Liver (tissue), 9 donors: ENCODE results near the gene ZBTB45. TPM values are rescaled to one million over a fixed set of nuclear protein-coding genes. Genes with fewer than 3 reads are reported as not detected.

Experiments
- DNase-seq: peaks from one replicate; pipeline ENCODE4 v3.0.0-alpha.2; 2017; ENCODE audit warnings: low spot score
- H3K27ac ChIP-seq, 2 donors: one replicate each; pipeline ENCODE4 v1.7.0; 2013; ENCODE audit warnings: inconsistent platforms in 2 of 2, low read length in 2 of 2, control low read depth in 1 of 2, low read depth in 1 of 2, mild to moderate bottlenecking in 1 of 2
- H3K27me3 ChIP-seq, 4 donors: one replicate each; pipeline versions ENCODE4 v1.6.1 to v1.7.0; 2013; ENCODE audit warnings: low read length in 3 of 4, inconsistent platforms in 1 of 4, mild to moderate bottlenecking in 1 of 4, moderate library complexity in 1 of 4; ENCODE audit not compliant: control insufficient read depth in 4 of 4, insufficient read depth in 4 of 4
- H3K36me3 ChIP-seq, 4 donors: one replicate each; pipeline versions ENCODE4 v1.6.1 to v1.7.0; 2013; ENCODE audit warnings: low read length in 3 of 4, mild to moderate bottlenecking in 3 of 4, low read depth in 1 of 4, moderate library complexity in 1 of 4; ENCODE audit not compliant: control insufficient read depth in 4 of 4, insufficient read depth in 3 of 4
- H3K4me1 ChIP-seq, 4 donors: one replicate each; pipeline versions ENCODE4 v1.6.1 to v1.7.0; 2013; ENCODE audit warnings: low read length in 3 of 4, mild to moderate bottlenecking in 3 of 4, moderate library complexity in 1 of 4; ENCODE audit not compliant: control insufficient read depth in 4 of 4, insufficient read depth in 4 of 4
- H3K4me3 ChIP-seq, 3 donors: one replicate each; pipeline versions ENCODE4 v1.6.1 to v1.7.0; 2013; ENCODE audit warnings: low read length in 3 of 3, control low read depth in 1 of 3, low read depth in 1 of 3, mild to moderate bottlenecking in 1 of 3
- H3K9ac ChIP-seq, 2 donors: one replicate each; pipeline ENCODE4 v1.7.0; 2013; ENCODE audit warnings: low read length in 2 of 2, mild to moderate bottlenecking in 2 of 2, moderate library complexity in 2 of 2, control low read depth in 1 of 2, low read depth in 1 of 2
- H3K9me3 ChIP-seq, 4 donors: one replicate each; pipeline versions ENCODE4 v1.6.1 to v1.7.0; 2013; ENCODE audit warnings: low read length in 3 of 4; ENCODE audit not compliant: control insufficient read depth in 4 of 4
- ATF3 ChIP-seq: IDR thresholded peaks from 2 replicates; pipeline ENCODE4 v1.6.1; 2016; ENCODE audit warnings: antibody characterized with exemption
- EGR1 ChIP-seq, 2 donors: IDR thresholded peaks; 2 replicates each; pipeline ENCODE4 v1.6.1; 2016 to 2018; ENCODE audit warnings: antibody characterized with exemption in 2 of 2, low read depth in 2 of 2
- FOXA1 ChIP-seq: IDR thresholded peaks from 2 replicates; pipeline ENCODE4 v1.6.1; 2016; ENCODE audit warnings: antibody characterized with exemption
- FOXA2 ChIP-seq: IDR thresholded peaks from 2 replicates; pipeline ENCODE4 v1.6.1; 2016; ENCODE audit warnings: antibody characterized with exemption
- GABPA ChIP-seq, 2 donors: IDR thresholded peaks in 1 of 2; conservative IDR thresholded peaks in 1 of 2; 2 replicates each; pipeline ENCODE4 v1.6.1; 2016; ENCODE audit warnings: antibody characterized with exemption in 2 of 2, mild to moderate bottlenecking in 1 of 2, moderate library complexity in 1 of 2
- HNF4A ChIP-seq, 2 donors: conservative IDR thresholded peaks; 2 replicates each; pipeline ENCODE4 v1.6.1; 2016; ENCODE audit warnings: antibody characterized with exemption in 2 of 2, mild to moderate bottlenecking in 2 of 2
- HNF4G ChIP-seq: IDR thresholded peaks from 2 replicates; pipeline ENCODE4 v1.6.1; 2016; ENCODE audit warnings: antibody characterized with exemption
- JUND ChIP-seq, 2 donors: IDR thresholded peaks; 2 replicates each; pipeline ENCODE4 v1.6.1; 2016; ENCODE audit warnings: antibody characterized with exemption in 2 of 2
- MAX ChIP-seq: IDR thresholded peaks from 2 replicates; pipeline ENCODE4 v1.6.1; 2016; ENCODE audit warnings: antibody characterized with exemption
- NR2F2 ChIP-seq: IDR thresholded peaks from 2 replicates; pipeline ENCODE4 v1.6.1; 2016; ENCODE audit warnings: antibody characterized with exemption
- RAD21 ChIP-seq, 2 donors: IDR thresholded peaks; 2 replicates each; pipeline ENCODE4 v1.6.1; 2016; ENCODE audit warnings: antibody characterized with exemption in 2 of 2, mild to moderate bottlenecking in 2 of 2
- RXRA ChIP-seq, 2 donors: IDR thresholded peaks; 2 replicates each; pipeline ENCODE4 v1.6.1; 2017 to 2018; ENCODE audit warnings: antibody characterized with exemption in 2 of 2, mild to moderate bottlenecking in 1 of 2
- SP1 ChIP-seq: IDR thresholded peaks from 2 replicates; pipeline ENCODE4 v1.6.1; 2018; ENCODE audit warnings: antibody characterized with exemption, mild to moderate bottlenecking
- TAF1 ChIP-seq: conservative IDR thresholded peaks from 2 replicates; pipeline ENCODE4 v1.6.1; 2016; ENCODE audit warnings: antibody characterized with exemption, mild to moderate bottlenecking
- YY1 ChIP-seq: IDR thresholded peaks from 2 replicates; pipeline ENCODE4 v1.6.1; 2016; ENCODE audit warnings: antibody characterized with exemption, mild to moderate bottlenecking
- ZBTB33 ChIP-seq: IDR thresholded peaks from 2 replicates; pipeline ENCODE4 v1.6.1; 2016; ENCODE audit warnings: antibody characterized with exemption
- WGBS: extraction: QIAGEN DNeasy Blood & Tissue Kit; methylation state at CpG from one replicate; pipeline ENCODE4 v1.1.7; 2013; 5-methylcytosine and 5-hydroxymethylcytosine counted together
- polyA plus RNA-seq, 2 donors: library from polyadenylated mRNA; stranded (reverse) in 1 of 2; unstranded in 1 of 2; fragments of 200-250 nt in 1 of 2; fragments of >200 nt in 1 of 2; fragmentation: Nextera tagmentation in 1 of 2; extraction: Ambion mirVana in 1 of 2; gene quantifications; one replicate each; pipeline versions ENCODE4 v1.2.1 to v1.2.3, GENCODE V29; 2013 to 2015
- total RNA-seq, 2 donors: library from RNA; depleted of rRNA; stranded (reverse); fragments of >200 nt; gene quantifications; one replicate each; pipeline ENCODE4 v1.2.3, GENCODE V29; 2014
- TF ChIP-seq, protein P1 (sequence below): fragments of 150-350 bp; IDR thresholded peaks from 2 replicates; pipeline ENCODE4 v1.5.1; 2017; ENCODE audit warnings: improper control_type of control experiment, low read depth, low read length; ENCODE audit not compliant: missing input control
- TF ChIP-seq, protein P2 (sequence below): IDR thresholded peaks from 2 replicates; pipeline ENCODE4 v1.6.1; 2016; ENCODE audit warnings: antibody characterized with exemption, mild to moderate bottlenecking
- donor health status: healthy.
- donor health status: healthy.
- donor health status: healthy.
- donor health status: healthy.
- donor health status: healthy.

Gene ZBTB45
- total and polyA plus RNA-seq, 4 donors = 2.1 to 4.0 (median 2.7) TPM

GRCh38 chr19:58466760-58467589 is 52.6 kb downstream of the ZBTB45 start, which contains the start of gene ZNF324:
Gene ZNF324, plus strand, starts transcription at chr19:58467080. Its CDS starts 2,106 bp downstream, at chr19:58469186.
- Histone ChIP-seq H3K27ac (peak within 1 kb of the TSS; percentile 52 to 69), H3K4me3 (peak within 1 kb of the TSS; percentile 83 to 94 (median 88)), H3K9ac (peak within 1 kb of the TSS; percentile 42 to 97), H3K36me3 (peaks cover 0 to 4% (median 1%) of the 10 kb centered on the region in 4 donors), H3K4me1 (peaks cover 7 to 23% (median 16%) of the 10 kb centered on the region in 4 donors), H3K9me3 (no peaks in the 10 kb centered on the region), H3K27me3 (no peaks in the 10 kb centered on the region)
- WGBS = under 1% methylated on average over 92 of the region's 92 CpGs
- peak; percentile 98 for DNase-seq
- TF ChIP-seq GABPA (IDR thresholded peaks at IDR 0.05 in 1 of 2, conservative IDR thresholded peaks at IDR 0.05 in 1 of 2) = peak; percentile 66 to 92
- no peak for TF ChIP-seq MAX
- peak; percentile 92 for TF ChIP-seq YY1
- no peak for TF ChIP-seq FOXA2
- TF ChIP-seq, protein P1, sequence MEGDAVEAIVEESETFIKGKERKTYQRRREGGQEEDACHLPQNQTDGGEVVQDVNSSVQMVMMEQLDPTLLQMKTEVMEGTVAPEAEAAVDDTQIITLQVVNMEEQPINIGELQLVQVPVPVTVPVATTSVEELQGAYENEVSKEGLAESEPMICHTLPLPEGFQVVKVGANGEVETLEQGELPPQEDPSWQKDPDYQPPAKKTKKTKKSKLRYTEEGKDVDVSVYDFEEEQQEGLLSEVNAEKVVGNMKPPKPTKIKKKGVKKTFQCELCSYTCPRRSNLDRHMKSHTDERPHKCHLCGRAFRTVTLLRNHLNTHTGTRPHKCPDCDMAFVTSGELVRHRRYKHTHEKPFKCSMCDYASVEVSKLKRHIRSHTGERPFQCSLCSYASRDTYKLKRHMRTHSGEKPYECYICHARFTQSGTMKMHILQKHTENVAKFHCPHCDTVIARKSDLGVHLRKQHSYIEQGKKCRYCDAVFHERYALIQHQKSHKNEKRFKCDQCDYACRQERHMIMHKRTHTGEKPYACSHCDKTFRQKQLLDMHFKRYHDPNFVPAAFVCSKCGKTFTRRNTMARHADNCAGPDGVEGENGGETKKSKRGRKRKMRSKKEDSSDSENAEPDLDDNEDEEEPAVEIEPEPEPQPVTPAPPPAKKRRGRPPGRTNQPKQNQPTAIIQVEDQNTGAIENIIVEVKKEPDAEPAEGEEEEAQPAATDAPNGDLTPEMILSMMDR = no peak
- no peak for TF ChIP-seq ZBTB33
- TF ChIP-seq, protein P2, sequence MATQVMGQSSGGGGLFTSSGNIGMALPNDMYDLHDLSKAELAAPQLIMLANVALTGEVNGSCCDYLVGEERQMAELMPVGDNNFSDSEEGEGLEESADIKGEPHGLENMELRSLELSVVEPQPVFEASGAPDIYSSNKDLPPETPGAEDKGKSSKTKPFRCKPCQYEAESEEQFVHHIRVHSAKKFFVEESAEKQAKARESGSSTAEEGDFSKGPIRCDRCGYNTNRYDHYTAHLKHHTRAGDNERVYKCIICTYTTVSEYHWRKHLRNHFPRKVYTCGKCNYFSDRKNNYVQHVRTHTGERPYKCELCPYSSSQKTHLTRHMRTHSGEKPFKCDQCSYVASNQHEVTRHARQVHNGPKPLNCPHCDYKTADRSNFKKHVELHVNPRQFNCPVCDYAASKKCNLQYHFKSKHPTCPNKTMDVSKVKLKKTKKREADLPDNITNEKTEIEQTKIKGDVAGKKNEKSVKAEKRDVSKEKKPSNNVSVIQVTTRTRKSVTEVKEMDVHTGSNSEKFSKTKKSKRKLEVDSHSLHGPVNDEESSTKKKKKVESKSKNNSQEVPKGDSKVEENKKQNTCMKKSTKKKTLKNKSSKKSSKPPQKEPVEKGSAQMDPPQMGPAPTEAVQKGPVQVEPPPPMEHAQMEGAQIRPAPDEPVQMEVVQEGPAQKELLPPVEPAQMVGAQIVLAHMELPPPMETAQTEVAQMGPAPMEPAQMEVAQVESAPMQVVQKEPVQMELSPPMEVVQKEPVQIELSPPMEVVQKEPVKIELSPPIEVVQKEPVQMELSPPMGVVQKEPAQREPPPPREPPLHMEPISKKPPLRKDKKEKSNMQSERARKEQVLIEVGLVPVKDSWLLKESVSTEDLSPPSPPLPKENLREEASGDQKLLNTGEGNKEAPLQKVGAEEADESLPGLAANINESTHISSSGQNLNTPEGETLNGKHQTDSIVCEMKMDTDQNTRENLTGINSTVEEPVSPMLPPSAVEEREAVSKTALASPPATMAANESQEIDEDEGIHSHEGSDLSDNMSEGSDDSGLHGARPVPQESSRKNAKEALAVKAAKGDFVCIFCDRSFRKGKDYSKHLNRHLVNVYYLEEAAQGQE = peak; percentile 30
- no peak for TF ChIP-seq HNF4G
- no peak for TF ChIP-seq ATF3
- no peak for TF ChIP-seq JUND (IDR thresholded peaks at IDR 0.05)
- TF ChIP-seq NR2F2 = no peak
- TF ChIP-seq TAF1 = no peak
- TF ChIP-seq HNF4A (conservative IDR thresholded peaks at IDR 0.05) = peak in 1 of 2 donors; percentile 3
- peak; percentile 53 to 65 for TF ChIP-seq RAD21 (IDR thresholded peaks at IDR 0.05)
- peak; percentile 35 for TF ChIP-seq SP1
- TF ChIP-seq FOXA1 = no peak
- no peak for TF ChIP-seq EGR1 (IDR thresholded peaks at IDR 0.05; ENCODE audit: low read depth in 2 of 2)
- TF ChIP-seq RXRA (IDR thresholded peaks at IDR 0.05) = no peak
